Esophagus muscularis mucosa (tissue), 4 donors: Measurements from ENCODE around the gene RER1. TPM values are rescaled to one million over a fixed set of nuclear protein-coding genes. Genes with fewer than 3 reads are reported as not detected.

Experiments used
- DNase-seq: peaks from one replicate; pipeline ENCODE4 v3.0.0-alpha.2; 2017; ENCODE audit errors: extremely low spot score
- H3K27ac ChIP-seq, 4 donors: fragments of 200-600 bp; sonication (generic); replicated peaks in 1 of 4; 1 replicate in 3 of 4; 2 replicates in 1 of 4; pipeline ENCODE4 v1.5.1; 2016 to 2019; ENCODE audit warnings: mild to moderate bottlenecking in 1 of 4
- H3K27me3 ChIP-seq, 4 donors: fragments of 200-600 bp; sonication (generic); one replicate each; pipeline versions ENCODE4 v1.5.1 to v1.6.0; 2016 to 2019
- H3K36me3 ChIP-seq, 4 donors: fragments of 200-600 bp; sonication (generic); one replicate each; pipeline ENCODE4 v1.5.1; 2016 to 2019
- H3K4me1 ChIP-seq, 4 donors: fragments of 200-600 bp; sonication (generic); one replicate each; pipeline ENCODE4 v1.5.1; 2016 to 2019
- H3K4me3 ChIP-seq, 4 donors: fragments of 200-600 bp; sonication (generic); 1 replicate in 2 of 4; 2 replicates in 2 of 4; pipeline ENCODE4 v1.5.1; 2016 to 2019; ENCODE audit warnings: mild to moderate bottlenecking in 4 of 4, moderate library complexity in 1 of 4
- H3K9me3 ChIP-seq, 4 donors: fragments of 200-600 bp; sonication (generic); 1 replicate in 3 of 4; 2 replicates in 1 of 4; pipeline ENCODE4 v1.5.1; 2016 to 2019
- CTCF ChIP-seq, 3 experiments: fragments of 200-600 bp in 2 of 3; fragments of 450-650 bp in 1 of 3; sonication (generic) in 2 of 3; IDR thresholded peaks; one replicate each; pipeline ENCODE4 v1.5.1; 2017 to 2019; ENCODE audit warnings: antibody characterized with exemption in 3 of 3, mild to moderate bottlenecking in 2 of 3, moderate library complexity in 1 of 3
- EP300 ChIP-seq: sonication (generic); formaldehyde crosslinking; IDR thresholded peaks from one replicate; pipeline ENCODE4 v1.6.1; 2017; ENCODE audit warnings: antibody characterized with exemption
- POLR2A ChIP-seq: fragments of 450-650 bp; IDR thresholded peaks from one replicate; pipeline ENCODE4 v1.6.1; 2017; ENCODE audit warnings: antibody characterized with exemption, moderate library complexity, mild to moderate bottlenecking, low read depth
- POLR2AphosphoS5 ChIP-seq, 2 donors: sonication (generic); formaldehyde crosslinking; IDR thresholded peaks; one replicate each; pipeline ENCODE4 v1.6.1; 2017; ENCODE audit warnings: antibody characterized with exemption in 2 of 2
- WGBS: methylation state at CpG from one replicate; pipeline ENCODE4 v1.1.5; 2018; 5-methylcytosine and 5-hydroxymethylcytosine counted together
- intact Hi-C: fragments of 100-400 bp; cut with DNase I; formaldehyde crosslinking; loops from one replicate; pipeline ENCODE4 v1.15.1; 2023
- total RNA-seq, 4 donors: library from RNA; depleted of rRNA; stranded (reverse); fragments of >200 nt; gene quantifications; one replicate each; pipeline versions ENCODE4 v1.1.0 to v1.2.1, GENCODE V29; 2016

The RER1 gene
- total RNA-seq, 4 donors from 2014 or later, result 47.3 to 67.3 (median 56.4) TPM

GRCh38 chr1:2381741-2382620 lies 9.7 kb upstream of the RER1 start:
- TF ChIP-seq EP300, result no peak
- peak; percentile 95 to 99 (median 97) for TF ChIP-seq CTCF (IDR thresholded peaks at IDR 0.05)
- TF ChIP-seq POLR2AphosphoS5 (IDR thresholded peaks at IDR 0.05), result peak; percentile 57 to 72
- intact Hi-C loops, result loop anchor here (1.0 to 5.0 kb wide), 2 partner anchors 65 to 187 kb away; no protein-coding TSS in a partner anchor
- H3K4me1 ChIP-seq, result peaks cover 9 to 20% (median 15%) of the 10 kb centered on the region in 4 donors
- no peaks in the 10 kb centered on the region for H3K9me3 ChIP-seq
- H3K36me3 ChIP-seq, result peaks cover 0 to 6% (median 2%) of the 10 kb centered on the region in 4 donors
- WGBS, result 45% methylated on average over 23 of the region's 28 CpGs
- no peaks in the 10 kb centered on the region for H3K27me3 ChIP-seq
- no peak for DNase-seq
- H3K4me3 ChIP-seq, result no peak overlapping the region
- H3K27ac ChIP-seq, result peak overlapping the region in 2 of 4 donors; percentile 5 to 13

- intact Hi-C loops, result loop anchor here (5.0 kb wide), 1 partner anchor 65 kb away; no protein-coding TSS in a partner anchor
Measured at GRCh38 chr1:2382621-2383361, 8.8 kb upstream of the RER1 start.

GRCh38 chr1:2383576-2383975 lies 8.1 kb upstream of the RER1 start:
- peaks cover 0 to 12% (median 4%) of the 10 kb centered on the region in 4 donors for H3K36me3 ChIP-seq
- 89% methylated on average over 14 of the region's 14 CpGs for WGBS
- peaks cover 9 to 20% (median 15%) of the 10 kb centered on the region in 4 donors for H3K4me1 ChIP-seq
- no peaks in the 10 kb centered on the region for H3K9me3 ChIP-seq
- H3K27me3 ChIP-seq, result no peaks in the 10 kb centered on the region
- no peak overlapping the region for H3K4me3 ChIP-seq
- H3K27ac ChIP-seq, result no peak overlapping the region
- intact Hi-C loops, result loop anchor here (5.0 kb wide), 1 partner anchor 66 kb away; no protein-coding TSS in a partner anchor
- TF ChIP-seq POLR2AphosphoS5 (IDR thresholded peaks at IDR 0.05) (no peak), CTCF (IDR thresholded peaks at IDR 0.05) (no peak), EP300 (no peak), POLR2A (no peak)
- no peak for DNase-seq

More at GRCh38 chr1:2382621-2383361, 8.8 kb upstream of the RER1 start:
- H3K36me3 ChIP-seq, result peaks cover 0 to 12% (median 4%) of the 10 kb centered on the region in 4 donors
- peaks cover 9 to 20% (median 15%) of the 10 kb centered on the region in 4 donors for H3K4me1 ChIP-seq
- no peaks in the 10 kb centered on the region for H3K27me3 ChIP-seq
- WGBS, result 67% methylated on average over 6 of the region's 13 CpGs
- TF ChIP-seq POLR2A (no peak), CTCF (IDR thresholded peaks at IDR 0.05) (peak in 2 of 3 experiments; percentile 25 to 46)
- H3K4me3 ChIP-seq, result no peak overlapping the region
- H3K27ac ChIP-seq, result no peak overlapping the region
- H3K9me3 ChIP-seq, result no peaks in the 10 kb centered on the region
- no peak for DNase-seq

- no peaks in the 10 kb centered on the region for H3K9me3 ChIP-seq
- H3K4me1 ChIP-seq, result peaks cover 9 to 20% (median 15%) of the 10 kb centered on the region in 4 donors
- no peak overlapping the region for H3K4me3 ChIP-seq
- H3K27me3 ChIP-seq, result no peaks in the 10 kb centered on the region
- no peak for DNase-seq
- H3K36me3 ChIP-seq, result peaks cover 0 to 12% (median 4%) of the 10 kb centered on the region in 4 donors
- intact Hi-C loops, result loop anchor here (5.0 kb wide), 1 partner anchor 67 kb away; no protein-coding TSS in a partner anchor
- no peak overlapping the region for H3K27ac ChIP-seq
- WGBS, result 93% methylated on average over 21 of the region's 21 CpGs
- TF ChIP-seq POLR2A (no peak), CTCF (IDR thresholded peaks at IDR 0.05) (no peak), EP300 (no peak), POLR2AphosphoS5 (IDR thresholded peaks at IDR 0.05) (no peak)
Measured at GRCh38 chr1:2384130-2384860, 7.3 kb upstream of the RER1 start.
